GM12801 (cell line): ENCODE data around the gene S1PR4.

Experiments used
- TF ChIP-seq, protein P1 (sequence below): IDR thresholded peaks from one replicate; pipeline ENCODE4 v1.5.1; 2011; ENCODE audit warnings: control low read depth; ENCODE audit not compliant: insufficient read length; ENCODE audit errors: extremely low read depth

Gene S1PR4

DNA sequence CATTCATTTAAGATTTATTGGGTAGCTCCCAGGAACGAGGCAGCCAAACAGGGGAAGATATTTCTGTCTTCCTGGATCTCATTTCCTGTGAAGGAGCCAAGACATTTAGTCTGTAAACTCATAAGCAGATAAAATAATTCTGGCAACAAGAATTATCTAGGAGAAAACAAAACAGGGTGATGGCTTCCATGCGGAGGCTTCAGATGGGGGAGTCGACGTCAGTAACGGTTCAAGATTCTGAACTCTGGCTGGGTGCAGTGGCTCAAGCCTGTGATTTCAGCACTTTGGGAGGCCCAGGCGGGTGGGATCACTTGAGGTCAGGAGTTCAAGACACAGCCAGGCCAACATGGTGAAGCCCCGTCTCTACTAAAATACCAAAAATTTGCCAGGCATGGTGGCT lies 41.5 kb upstream of the S1PR4 start:
- TF ChIP-seq, protein P1, sequence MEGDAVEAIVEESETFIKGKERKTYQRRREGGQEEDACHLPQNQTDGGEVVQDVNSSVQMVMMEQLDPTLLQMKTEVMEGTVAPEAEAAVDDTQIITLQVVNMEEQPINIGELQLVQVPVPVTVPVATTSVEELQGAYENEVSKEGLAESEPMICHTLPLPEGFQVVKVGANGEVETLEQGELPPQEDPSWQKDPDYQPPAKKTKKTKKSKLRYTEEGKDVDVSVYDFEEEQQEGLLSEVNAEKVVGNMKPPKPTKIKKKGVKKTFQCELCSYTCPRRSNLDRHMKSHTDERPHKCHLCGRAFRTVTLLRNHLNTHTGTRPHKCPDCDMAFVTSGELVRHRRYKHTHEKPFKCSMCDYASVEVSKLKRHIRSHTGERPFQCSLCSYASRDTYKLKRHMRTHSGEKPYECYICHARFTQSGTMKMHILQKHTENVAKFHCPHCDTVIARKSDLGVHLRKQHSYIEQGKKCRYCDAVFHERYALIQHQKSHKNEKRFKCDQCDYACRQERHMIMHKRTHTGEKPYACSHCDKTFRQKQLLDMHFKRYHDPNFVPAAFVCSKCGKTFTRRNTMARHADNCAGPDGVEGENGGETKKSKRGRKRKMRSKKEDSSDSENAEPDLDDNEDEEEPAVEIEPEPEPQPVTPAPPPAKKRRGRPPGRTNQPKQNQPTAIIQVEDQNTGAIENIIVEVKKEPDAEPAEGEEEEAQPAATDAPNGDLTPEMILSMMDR, result no peak

DNA sequence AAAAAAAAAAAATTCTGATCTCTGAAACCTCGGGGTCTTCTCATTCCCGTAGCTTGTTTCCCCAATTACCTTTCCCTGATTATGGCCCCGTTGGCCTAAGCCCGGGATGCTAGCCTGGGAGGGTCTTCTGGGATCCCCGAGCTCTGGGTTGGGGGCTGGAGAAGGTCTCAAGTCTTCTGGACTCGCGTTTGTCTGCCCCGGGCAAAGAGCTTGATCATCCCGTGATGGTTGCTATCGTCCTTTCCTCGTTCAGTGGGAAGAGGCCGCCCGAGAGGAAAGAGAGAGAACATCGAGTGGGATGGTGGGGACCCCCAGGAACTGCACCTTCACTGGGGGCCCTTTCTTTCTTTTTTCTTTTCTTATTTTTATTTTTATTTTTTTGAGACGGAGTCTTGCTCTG lies 40.3 kb upstream of the S1PR4 start:
- TF ChIP-seq, protein P1, result no peak

DNA sequence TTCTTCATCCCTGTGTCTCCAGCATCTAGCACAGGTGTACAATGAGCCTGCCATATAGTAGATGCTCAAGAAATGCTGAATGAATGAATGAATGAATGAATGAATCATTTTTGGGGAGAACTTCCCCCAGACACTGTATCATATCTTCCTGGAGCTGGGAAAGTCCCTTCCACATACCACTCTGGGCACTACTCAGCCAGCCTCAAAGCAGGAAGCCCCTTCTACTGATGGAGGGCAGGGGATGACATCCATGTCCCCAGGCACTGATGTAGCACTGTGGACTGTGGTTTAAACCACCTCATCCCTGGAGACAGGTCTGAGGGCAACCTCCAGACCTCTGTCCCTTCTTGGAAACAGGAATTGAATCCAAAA lies 37.9 kb upstream of the S1PR4 start:
- TF ChIP-seq, protein P1, result no peak

DNA sequence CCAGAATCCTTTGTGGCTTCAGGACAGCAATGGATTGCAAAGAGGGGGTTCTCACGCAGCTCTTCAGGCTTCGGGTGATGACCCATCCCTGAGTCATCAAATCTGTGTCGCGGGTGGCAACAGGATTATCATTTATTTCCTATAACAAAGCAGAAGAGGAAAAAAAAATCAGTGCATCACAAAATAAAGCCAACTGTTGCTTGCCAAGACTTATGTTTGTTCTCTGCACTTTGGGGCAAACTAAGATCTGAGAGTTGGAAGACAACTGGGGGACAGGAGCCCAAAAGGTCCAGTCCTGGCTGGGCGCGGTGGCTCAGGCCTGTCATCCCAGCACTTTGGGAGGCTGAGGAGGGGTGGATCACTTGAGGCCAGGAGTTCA lies 36.3 kb upstream of the S1PR4 start:
- TF ChIP-seq, protein P1, result no peak

DNA sequence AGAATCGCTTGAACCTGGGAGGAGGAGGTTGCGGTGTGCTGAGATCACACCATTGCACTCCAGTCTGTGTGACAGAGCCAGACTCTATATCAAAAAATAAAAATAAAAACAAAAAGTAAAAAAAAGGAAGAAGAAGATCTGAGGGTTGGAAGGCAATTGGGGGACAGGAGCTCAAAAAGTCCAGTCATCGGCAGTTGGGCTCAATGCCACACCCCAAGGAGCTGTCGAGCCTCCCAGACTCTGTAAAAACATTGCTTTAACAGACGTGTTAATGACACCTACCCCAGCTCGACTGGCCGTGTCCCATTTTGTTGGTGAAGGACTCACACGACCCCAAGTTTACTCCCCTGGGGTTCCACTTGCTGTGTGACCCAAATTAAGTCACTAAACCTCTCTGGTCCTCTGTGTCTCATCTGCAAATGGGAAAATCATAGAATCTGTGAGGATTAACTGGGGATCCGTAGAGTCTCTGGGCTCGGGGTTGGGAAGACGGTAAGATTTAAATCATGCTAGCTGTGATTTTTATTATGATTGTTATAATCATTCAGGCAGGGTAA lies 35.7 kb upstream of the S1PR4 start:
- TF ChIP-seq, protein P1, result no peak

DNA sequence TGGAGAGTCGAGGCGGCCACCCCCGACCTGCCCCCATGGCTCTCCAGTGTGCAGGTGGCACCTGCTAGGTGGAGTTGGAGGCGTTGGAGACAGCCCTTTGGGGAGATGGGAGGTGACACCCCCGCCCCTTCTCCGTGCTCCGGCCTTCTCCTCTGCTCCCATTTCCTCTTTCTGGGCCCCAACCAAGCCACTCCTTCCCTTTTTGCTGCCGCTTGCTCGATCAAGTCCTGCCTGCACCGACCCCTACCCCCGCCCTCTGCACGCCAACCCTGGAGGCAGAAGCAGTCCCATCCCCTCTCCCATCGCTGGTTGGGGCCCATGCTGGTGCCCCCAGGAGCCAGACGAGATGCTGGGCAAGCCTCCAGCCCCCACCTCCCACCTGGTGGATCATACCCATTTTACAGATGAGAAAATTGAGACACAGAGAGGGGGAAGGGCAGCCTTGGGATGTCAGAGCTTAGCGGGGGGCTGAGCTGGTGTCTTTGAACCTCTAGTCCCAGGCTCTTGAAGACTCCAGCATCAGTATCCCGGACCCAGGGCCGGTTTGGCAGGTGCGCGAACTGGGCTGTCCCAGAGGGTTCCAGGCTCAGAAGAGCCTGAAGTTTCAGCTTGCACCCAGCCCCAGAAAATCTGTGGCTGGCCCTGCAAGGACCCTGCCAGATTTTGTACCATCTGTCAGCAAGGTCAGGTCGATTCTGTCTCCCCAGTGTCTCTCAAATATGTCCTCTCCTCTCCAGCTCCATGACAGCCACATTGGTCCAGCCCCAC lies 32.5 kb upstream of the S1PR4 start:
- TF ChIP-seq, protein P1, result no peak

DNA sequence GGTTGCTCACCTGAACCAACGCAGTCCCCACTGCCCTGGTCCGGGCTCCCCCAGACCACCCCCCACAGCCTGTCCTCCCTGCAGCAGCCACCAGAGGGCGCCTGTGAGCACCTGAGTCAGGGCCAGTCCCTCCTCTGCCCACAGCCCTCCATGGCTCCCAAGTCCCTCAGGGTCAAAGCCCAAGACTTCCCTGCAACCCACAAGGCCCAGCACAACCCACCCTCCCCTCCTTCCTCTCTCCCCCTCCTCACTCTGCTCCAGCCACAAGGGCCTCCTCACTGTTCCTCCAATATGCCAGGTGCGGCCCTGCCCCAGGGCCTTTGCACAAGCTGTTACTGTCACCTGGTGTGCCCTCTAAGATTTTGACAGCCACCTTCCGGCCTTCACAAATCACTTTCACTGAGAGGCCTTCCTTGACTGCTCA lies 31.9 kb upstream of the S1PR4 start:
- TF ChIP-seq, protein P1, result no peak
